ENCODE data around the gene IFNA6. TPM values are rescaled to one million over a fixed set of nuclear protein-coding genes. Genes with fewer than 3 reads are reported as not detected.

IFNA6 gene
- total RNA-seq, 1 donor from 2014 or later = not detected

GRCh38 chr9:21362287-21362686 lies 11.6 kb upstream of the IFNA6 start:
- no peaks in the 10 kb centered on the region for H3K36me3 Mint-ChIP-seq
- H3K4me1 Mint-ChIP-seq (ENCODE audit: unreplicated experiment) = peaks cover 3% of the 10 kb centered on the region
- no peaks in the 10 kb centered on the region for H3K9me3 Mint-ChIP-seq
- no peak for DNase-seq (ENCODE audit: extremely low spot score, unreplicated experiment)
- TF ChIP-seq CTCF (conservative IDR thresholded peaks at IDR 0.05) = no peak
- no peak overlapping the region for H3K27ac Mint-ChIP-seq
- H3K4me3 Mint-ChIP-seq = no peak overlapping the region
- H3K27me3 Mint-ChIP-seq = no peaks in the 10 kb centered on the region

GRCh38 chr9:21357479-21358460 lies 7.1 kb upstream of the IFNA6 start:
- TF ChIP-seq CTCF (conservative IDR thresholded peaks at IDR 0.05) = no peak
- Mint-ChIP-seq H3K4me1 (ENCODE audit: unreplicated experiment) (peaks cover 7% of the 10 kb centered on the region), H3K27me3 (no peaks in the 10 kb centered on the region), H3K9me3 (peaks cover 4% of the 10 kb centered on the region), H3K27ac (no peak overlapping the region), H3K4me3 (no peak overlapping the region), H3K36me3 (no peaks in the 10 kb centered on the region)
- no peak for DNase-seq (ENCODE audit: extremely low spot score, unreplicated experiment)

GRCh38 chr9:21348430-21348970 lies 2.2 kb downstream of the IFNA6 start:
- H3K27me3 Mint-ChIP-seq = no peaks in the 10 kb centered on the region
- no peak for TF ChIP-seq CTCF (conservative IDR thresholded peaks at IDR 0.05)
- no peaks in the 10 kb centered on the region for H3K4me1 Mint-ChIP-seq (ENCODE audit: unreplicated experiment)
- H3K36me3 Mint-ChIP-seq = no peaks in the 10 kb centered on the region
- DNase-seq (ENCODE audit: extremely low spot score, unreplicated experiment) = no peak
- H3K27ac Mint-ChIP-seq = no peak overlapping the region
- H3K9me3 Mint-ChIP-seq = no peaks in the 10 kb centered on the region
- H3K4me3 Mint-ChIP-seq = no peak overlapping the region

- H3K4me3 Mint-ChIP-seq = no peak overlapping the region
- H3K4me1 Mint-ChIP-seq (ENCODE audit: unreplicated experiment) = no peaks in the 10 kb centered on the region
Observed at GRCh38 chr9:21340735-21341134, 10.0 kb downstream of the IFNA6 start.

GRCh38 chr9:21336457-21336856 lies 14.2 kb downstream of the IFNA6 start:
- no peaks in the 10 kb centered on the region for H3K9me3 Mint-ChIP-seq
- H3K27me3 Mint-ChIP-seq = no peaks in the 10 kb centered on the region
- peaks cover 17% of the 10 kb centered on the region for H3K36me3 Mint-ChIP-seq
- no peak for DNase-seq (ENCODE audit: extremely low spot score, unreplicated experiment)
- peak overlapping the region; percentile 61 for H3K4me3 Mint-ChIP-seq
- peaks cover 19% of the 10 kb centered on the region for H3K4me1 Mint-ChIP-seq (ENCODE audit: unreplicated experiment)
- H3K27ac Mint-ChIP-seq = peak overlapping the region; percentile 97
- TF ChIP-seq CTCF (conservative IDR thresholded peaks at IDR 0.05) = peak; percentile 18

More at GRCh38 chr9:21340735-21341134, 10.0 kb downstream of the IFNA6 start:
- no peak for TF ChIP-seq CTCF (conservative IDR thresholded peaks at IDR 0.05)
- Mint-ChIP-seq H3K36me3 (no peaks in the 10 kb centered on the region), H3K27me3 (no peaks in the 10 kb centered on the region), H3K27ac (no peak overlapping the region), H3K9me3 (no peaks in the 10 kb centered on the region)
- DNase-seq (ENCODE audit: extremely low spot score, unreplicated experiment) = no peak

Measured in type B pancreatic cell (in vitro differentiated cells).